SJCRH30 (cell line): ENCODE measurements around the gene PIN4. TPM values are rescaled to one million over a fixed set of nuclear protein-coding genes. Genes with fewer than 3 reads are reported as not detected.
A peak's percentile ranks its signal among the peaks of the same experiment; 100 is the strongest.

ENCODE experiments used
- DNase-seq, 2 experiments: peaks; one replicate each; pipeline ENCODE4 v3.0.0-alpha.2; 2015 to 2020
- H3K27ac ChIP-seq: fragments of 250-450 bp; sonication (Bioruptor Pico); 2 replicates; pipeline ENCODE4 v1.5.1; 2020; ENCODE audit warnings: mild to moderate bottlenecking, moderate library complexity
- H3K27me3 ChIP-seq: fragments of 250-450 bp; sonication (Bioruptor Pico); 2 replicates; pipeline ENCODE4 v1.5.1; 2020; ENCODE audit warnings: mild to moderate bottlenecking, moderate library complexity
- H3K36me3 ChIP-seq: fragments of 250-450 bp; sonication (Bioruptor Pico); 2 replicates; pipeline ENCODE4 v1.5.1; 2020; ENCODE audit warnings: mild to moderate bottlenecking, moderate library complexity
- H3K4me1 ChIP-seq: fragments of 250-450 bp; sonication (Bioruptor Pico); 2 replicates; pipeline ENCODE4 v1.5.1; 2020; ENCODE audit warnings: mild to moderate bottlenecking, moderate library complexity
- H3K4me3 ChIP-seq: fragments of 250-450 bp; sonication (Bioruptor Pico); 2 replicates; pipeline ENCODE4 v1.5.1; 2020; ENCODE audit warnings: mild to moderate bottlenecking, moderate library complexity
- H3K9me3 ChIP-seq: fragments of 250-450 bp; sonication (Bioruptor Pico); replicated peaks from 2 replicates; pipeline ENCODE4 v1.5.1; 2020; ENCODE audit warnings: mild to moderate bottlenecking, moderate library complexity
- total RNA-seq: library from RNA; depleted of rRNA; stranded (reverse); fragments of >200 nt; shearing (Covaris generic); gene quantifications from 2 replicates; pipeline ENCODE4 v1.2.3, GENCODE V29; 2014; rRNA removed

The PIN4 gene
- total RNA-seq, 1 experiment from 2014 or later: 60.9 TPM

DNA sequence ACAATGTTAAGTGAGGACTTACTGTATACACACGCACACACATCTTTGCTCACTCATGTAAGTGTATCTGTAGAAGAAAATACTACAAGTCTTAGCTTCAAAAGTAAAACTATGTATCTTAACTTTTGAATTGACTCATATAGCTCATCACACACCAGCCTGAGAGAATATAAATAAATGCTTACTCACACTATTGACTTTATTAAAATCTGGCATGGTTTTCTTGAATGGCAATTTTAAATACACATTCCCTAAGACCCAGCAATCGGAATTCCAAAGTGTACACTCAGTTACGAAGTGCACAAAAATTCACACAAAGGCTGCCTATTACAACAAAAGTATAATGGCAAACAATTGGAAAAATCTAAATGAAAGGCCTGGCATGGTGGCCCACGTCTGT is 55.3 kb downstream of the PIN4 start:
- Histone ChIP-seq H3K27ac (no peak overlapping the region), H3K4me1 (no peaks in the 10 kb centered on the region), H3K36me3 (peaks cover 33% of the 10 kb centered on the region), H3K4me3 (no peak overlapping the region), H3K27me3 (no peaks in the 10 kb centered on the region), H3K9me3 (0 out of 2 replicates have a peak, but pooled peaks cover under 1% of the 10 kb centered on the region)
- no peak for DNase-seq

DNA sequence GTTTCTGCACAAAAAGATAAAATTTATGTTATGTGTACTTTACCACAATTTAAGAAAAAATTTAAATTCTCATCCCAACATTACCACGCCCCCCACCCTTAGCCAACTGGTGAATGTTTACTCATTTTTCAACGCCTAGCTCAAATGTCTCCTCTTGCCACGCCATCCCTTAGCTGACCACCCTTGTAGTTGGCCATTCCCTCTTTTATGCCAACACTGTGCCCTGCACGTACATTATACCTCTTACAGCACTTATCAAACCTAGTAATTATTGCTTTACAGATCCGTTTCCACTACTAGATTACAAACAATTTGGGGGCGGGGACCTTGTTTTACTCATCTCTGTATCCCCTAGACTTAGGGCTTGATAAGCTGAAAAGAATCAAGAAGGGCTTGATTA is 56.6 kb downstream of the PIN4 start:
- H3K27me3 ChIP-seq: no peaks in the 10 kb centered on the region
- peak overlapping the region; percentile 77 for H3K4me3 ChIP-seq
- no peaks in the 10 kb centered on the region for H3K4me1 ChIP-seq
- peaks cover 30% of the 10 kb centered on the region for H3K36me3 ChIP-seq
- no peaks in the 10 kb centered on the region for H3K9me3 ChIP-seq
- H3K27ac ChIP-seq: peak overlapping the region; percentile 74
- no peak for DNase-seq

DNA sequence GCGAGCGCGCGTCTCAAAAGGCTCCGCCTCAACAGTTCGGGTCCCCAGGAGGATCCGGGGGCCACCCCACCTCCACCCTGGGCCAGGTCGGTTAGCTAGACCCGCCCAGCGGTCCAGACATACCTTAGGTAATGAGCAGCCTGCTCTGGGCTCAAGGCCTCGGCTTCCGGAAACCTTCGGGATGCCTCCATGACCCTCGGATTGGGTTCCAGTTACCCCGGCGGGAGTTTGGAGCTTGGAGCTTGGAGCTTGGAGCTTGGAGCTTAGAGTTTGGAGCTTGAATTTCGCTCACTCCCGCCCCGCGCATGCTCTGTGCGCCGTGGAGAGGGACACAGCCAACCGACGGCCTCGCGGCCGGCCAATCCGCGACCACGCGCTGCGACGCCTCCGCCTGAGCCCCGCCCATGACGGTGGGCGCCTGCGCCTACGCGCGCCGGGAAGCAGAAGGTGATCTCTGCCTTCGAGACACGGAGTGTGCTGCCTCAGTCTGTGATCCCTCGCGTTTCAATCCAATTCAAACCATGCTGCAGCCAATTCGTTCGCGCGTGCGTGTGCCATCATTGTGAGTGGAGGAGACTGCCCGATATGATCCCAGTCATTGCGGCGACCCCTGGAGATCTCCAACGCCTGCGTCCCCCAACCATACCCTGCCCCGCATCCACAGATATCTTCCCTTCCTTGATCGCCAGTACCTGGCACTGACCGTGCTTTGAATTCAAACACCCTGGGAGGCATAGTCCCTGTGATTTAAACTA is 57.3 kb downstream of the PIN4 start, which contains the start of gene ERCC6L:
Gene ERCC6L (minus strand): TSS at position 307 of the 755 bp plus-strand sequence. CDS start 116 bp downstream, at position 191.
- peaks cover 30% of the 10 kb centered on the region for H3K36me3 ChIP-seq
- peak; percentile 96 to 97 for DNase-seq
- H3K4me3 ChIP-seq: peak within 1 kb of the TSS; percentile 77
- no peaks in the 10 kb centered on the region for H3K4me1 ChIP-seq
- H3K27ac ChIP-seq: peak within 1 kb of the TSS; percentile 74
- no peaks in the 10 kb centered on the region for H3K27me3 ChIP-seq
- no peaks in the 10 kb centered on the region for H3K9me3 ChIP-seq

DNA sequence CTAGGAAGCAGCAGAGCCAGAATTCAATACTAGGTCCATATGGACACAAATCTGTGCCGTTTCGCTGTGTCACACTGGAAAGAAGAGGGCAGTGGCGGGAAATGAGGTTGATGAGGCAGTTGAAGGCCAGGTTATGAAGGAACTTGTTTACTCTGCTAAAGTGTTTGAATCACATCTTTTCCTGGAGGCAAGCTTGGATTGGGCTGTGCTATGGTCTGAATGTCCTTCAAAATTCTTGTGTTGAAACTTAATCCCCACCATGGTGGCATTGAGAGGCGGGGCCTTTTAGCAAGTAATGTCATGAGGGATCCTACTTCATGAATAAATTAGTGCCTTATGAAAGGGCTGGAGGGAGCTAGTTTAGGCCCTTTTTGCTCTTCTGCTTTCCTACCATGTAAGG is 59.4 kb downstream of the PIN4 start:
- Histone ChIP-seq H3K27ac (no peak overlapping the region), H3K27me3 (no peaks in the 10 kb centered on the region), H3K9me3 (no peaks in the 10 kb centered on the region), H3K4me1 (no peaks in the 10 kb centered on the region), H3K4me3 (no peak overlapping the region), H3K36me3 (peaks cover 15% of the 10 kb centered on the region)
- DNase-seq: no peak

DNA sequence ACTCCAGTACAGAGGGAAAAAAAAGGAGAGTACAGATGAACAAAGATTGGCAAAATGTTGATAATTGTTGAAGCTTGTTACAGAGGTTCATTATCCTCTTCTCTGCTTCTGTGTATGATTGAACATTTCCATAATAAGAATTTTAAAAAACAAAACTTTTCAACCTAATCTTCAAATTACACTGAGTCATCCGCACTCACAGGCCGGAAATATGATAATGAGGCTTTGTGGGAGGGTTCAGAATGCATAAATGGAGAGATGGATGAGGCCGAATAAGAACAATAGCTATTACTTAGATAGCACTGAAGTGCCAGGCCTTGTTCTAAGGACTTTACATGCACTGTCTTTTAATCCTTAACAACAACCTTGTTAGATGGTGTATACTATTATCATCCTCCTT is 61.9 kb downstream of the PIN4 start:
- Histone ChIP-seq H3K27ac (no peak overlapping the region), H3K4me3 (no peak overlapping the region), H3K27me3 (no peaks in the 10 kb centered on the region), H3K4me1 (no peaks in the 10 kb centered on the region), H3K9me3 (no peaks in the 10 kb centered on the region), H3K36me3 (no peaks in the 10 kb centered on the region)
- no peak for DNase-seq

DNA sequence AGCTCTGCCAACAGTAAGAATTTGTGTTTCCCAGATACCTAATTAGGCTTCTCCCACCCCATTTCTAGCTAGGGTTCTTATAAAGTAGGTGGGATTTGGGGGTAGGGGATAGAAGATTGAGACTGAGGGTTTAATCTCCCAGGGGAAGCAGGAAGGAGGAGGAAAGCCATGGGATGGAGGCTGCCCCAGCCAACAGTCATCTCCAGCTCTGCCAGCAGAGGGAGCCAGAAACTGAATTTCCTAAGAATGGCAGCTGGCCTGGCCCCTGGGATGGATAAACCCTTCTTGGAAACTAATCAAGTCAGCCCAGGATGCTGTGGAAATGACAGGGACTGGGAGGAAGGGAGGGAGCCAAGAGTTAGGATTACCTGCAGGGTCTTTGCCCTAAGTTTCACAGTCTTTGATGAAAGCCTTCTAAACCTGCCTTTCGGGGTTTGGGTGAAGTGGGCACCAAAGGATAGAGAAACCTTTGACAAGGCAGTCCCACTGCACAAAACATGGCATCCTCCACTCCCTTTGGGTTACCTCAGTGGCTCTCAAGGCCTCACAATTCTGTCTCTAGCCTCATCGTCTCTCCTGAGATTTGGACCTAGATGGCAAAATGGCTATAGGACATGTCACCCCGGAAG is 64.0 kb downstream of the PIN4 start:
- no peaks in the 10 kb centered on the region for H3K9me3 ChIP-seq
- H3K4me1 ChIP-seq: no peaks in the 10 kb centered on the region
- H3K4me3 ChIP-seq: no peak overlapping the region
- DNase-seq: peak; percentile 70 to 86
- H3K36me3 ChIP-seq: no peaks in the 10 kb centered on the region
- H3K27me3 ChIP-seq: no peaks in the 10 kb centered on the region
- no peak overlapping the region for H3K27ac ChIP-seq

DNA sequence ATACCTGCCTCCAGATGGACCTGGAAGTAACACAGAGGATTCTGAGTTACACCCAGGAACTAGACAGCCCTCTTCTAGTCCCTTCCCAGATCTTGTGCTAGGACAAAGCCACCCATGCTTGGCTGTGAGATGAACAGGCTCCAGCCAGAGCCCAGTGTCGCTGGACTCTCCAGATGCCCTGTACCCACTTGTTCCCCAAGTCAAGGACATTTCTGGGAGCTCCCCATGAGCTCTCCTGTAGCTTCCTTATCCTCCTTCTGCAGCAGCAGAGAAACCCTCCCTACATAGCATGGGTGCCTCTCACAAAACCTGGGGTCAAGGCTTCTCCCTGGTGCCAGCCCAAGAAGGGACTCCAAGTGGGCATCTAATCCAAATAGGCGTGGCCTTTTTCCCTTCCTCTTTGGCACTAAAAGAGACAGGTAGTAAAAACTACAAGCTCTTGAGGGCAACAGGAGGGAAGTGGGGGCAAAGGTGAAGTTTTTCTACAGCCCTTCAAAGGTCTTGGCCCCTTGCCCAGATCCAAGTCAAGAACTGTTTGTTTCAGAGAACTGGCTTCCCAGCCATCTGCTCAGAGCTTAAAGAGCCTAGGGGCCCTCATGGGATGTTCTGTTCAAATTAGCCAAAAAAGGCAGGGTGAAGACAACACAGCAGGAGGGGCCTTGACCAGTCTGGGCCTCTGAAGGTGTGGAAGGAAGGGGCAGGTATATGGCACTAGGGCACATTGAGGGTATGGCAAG is 65.8 kb downstream of the PIN4 start:
- H3K4me3 ChIP-seq: no peak overlapping the region
- peak; percentile 26 to 48 for DNase-seq
- no peak overlapping the region for H3K27ac ChIP-seq
- no peaks in the 10 kb centered on the region for H3K9me3 ChIP-seq
- no peaks in the 10 kb centered on the region for H3K27me3 ChIP-seq
- no peaks in the 10 kb centered on the region for H3K4me1 ChIP-seq
- no peaks in the 10 kb centered on the region for H3K36me3 ChIP-seq

Other genes starting within 250 kb of the PIN4 start
- gene RTL5, start 49.8 kb upstream of the PIN4 start, total RNA-seq: 0.18 and 0.20 TPM in 2 replicates
- 34.8 and 36.6 TPM in 2 replicates for gene ERCC6L, start 57.3 kb downstream of the PIN4 start, total RNA-seq
- gene RPS4X, start 95.5 kb downstream of the PIN4 start, total RNA-seq: 2,769 and 2,773 TPM in 2 replicates
- gene CITED1, start 124.2 kb downstream of the PIN4 start, total RNA-seq: 8.1 TPM in 2 replicates